H9 (cell line): ENCODE data around the gene XPC. TPM values are rescaled to one million over a fixed set of nuclear protein-coding genes. Genes with fewer than 3 reads are reported as not detected.

ENCODE experiments used
- DNase-seq: peaks from one replicate; pipeline ENCODE4 v3.0.0-alpha.2; 2017
- H2AFZ ChIP-seq: one replicate; pipeline ENCODE4 v1.6.1; 2013; ENCODE audit warnings: mild to moderate bottlenecking, low read length, control low read depth, moderate library complexity
- H2AK5ac ChIP-seq: 2 replicates; pipeline ENCODE4 v1.6.1; 2013; ENCODE audit warnings: low read length, control low read depth, mixed read lengths; ENCODE audit not compliant: insufficient read length
- H2BK120ac ChIP-seq: one replicate; pipeline ENCODE4 v1.6.1; 2013; ENCODE audit warnings: low read depth, mild to moderate bottlenecking, low read length, control low read depth, inconsistent platforms; ENCODE audit not compliant: poor library complexity, severe bottlenecking
- H2BK12ac ChIP-seq: 2 replicates; pipeline ENCODE4 v1.6.1; 2013; ENCODE audit warnings: low read length, control low read depth, mixed read lengths, low read depth; ENCODE audit not compliant: insufficient read length
- H2BK15ac ChIP-seq: 2 replicates; pipeline ENCODE4 v1.6.1; 2013; ENCODE audit warnings: low read depth, low read length, control low read depth
- H2BK20ac ChIP-seq: one replicate; pipeline ENCODE4 v1.6.1; 2013; ENCODE audit warnings: low read depth, mild to moderate bottlenecking, low read length, control low read depth, inconsistent platforms; ENCODE audit not compliant: poor library complexity, severe bottlenecking
- H2BK5ac ChIP-seq: 2 replicates; pipeline ENCODE4 v1.6.1; 2013; ENCODE audit warnings: low read length, control low read depth, mixed read lengths; ENCODE audit not compliant: insufficient read length
- H3K14ac ChIP-seq: 2 replicates; pipeline ENCODE4 v1.6.1; 2013; ENCODE audit warnings: low read length, control low read depth; ENCODE audit not compliant: insufficient read depth
- H3K18ac ChIP-seq: 2 replicates; pipeline ENCODE4 v1.6.1; 2013; ENCODE audit warnings: low read depth, mild to moderate bottlenecking, mixed read lengths, low read length, control low read depth; ENCODE audit not compliant: insufficient read length
- H3K23ac ChIP-seq: 2 replicates; pipeline ENCODE4 v1.6.1; 2013; ENCODE audit warnings: low read length, control low read depth, mixed read lengths, low read depth; ENCODE audit not compliant: insufficient read length
- H3K23me2 ChIP-seq: 2 replicates; pipeline ENCODE4 v1.6.1; 2013; ENCODE audit warnings: low read depth, mild to moderate bottlenecking, mixed read lengths, low read length, control low read depth; ENCODE audit not compliant: insufficient read length, poor library complexity, severe bottlenecking
- H3K27ac ChIP-seq: 2 replicates; pipeline ENCODE4 v1.5.1; 2013; ENCODE audit warnings: low read length, control low read depth, mixed read lengths, low read depth; ENCODE audit not compliant: insufficient read length
- H3K27me3 ChIP-seq: 2 replicates; pipeline ENCODE4 v1.6.1; 2013; ENCODE audit warnings: low read length, control low read depth, inconsistent platforms; ENCODE audit not compliant: insufficient read depth
- H3K4ac ChIP-seq: 2 replicates; pipeline ENCODE4 v1.6.1; 2013; ENCODE audit warnings: low read depth, mild to moderate bottlenecking, control low read depth, inconsistent platforms, low read length, moderate library complexity
- H3K4me1 ChIP-seq: 2 replicates; pipeline ENCODE4 v1.6.1; 2013; ENCODE audit warnings: low read length, control low read depth, inconsistent platforms; ENCODE audit not compliant: insufficient read depth
- H3K4me2 ChIP-seq: 2 replicates; pipeline ENCODE4 v1.6.1; 2013; ENCODE audit warnings: low read length, control low read depth, mixed read lengths; ENCODE audit not compliant: insufficient read length, insufficient read depth
- H3K56ac ChIP-seq: 2 replicates; pipeline ENCODE4 v1.6.1; 2013; ENCODE audit warnings: low read depth, mild to moderate bottlenecking, mixed read lengths, low read length, control low read depth; ENCODE audit not compliant: insufficient read length
- H3K79me1 ChIP-seq: 2 replicates; pipeline ENCODE4 v1.6.1; 2013; ENCODE audit warnings: low read depth, mild to moderate bottlenecking, moderate library complexity, low read length, control low read depth, inconsistent platforms; ENCODE audit not compliant: insufficient read depth, poor library complexity, severe bottlenecking
- H3K79me2 ChIP-seq: 2 replicates; pipeline ENCODE4 v1.6.1; 2013; ENCODE audit warnings: low read length, control low read depth, inconsistent platforms; ENCODE audit not compliant: insufficient read depth
- H3K9ac ChIP-seq: 2 replicates; pipeline ENCODE4 v1.6.1; 2013; ENCODE audit warnings: low read length, control low read depth, mixed read lengths; ENCODE audit not compliant: insufficient read length; ENCODE audit errors: extremely low read depth
- H3K9me3 ChIP-seq: one replicate; pipeline ENCODE4 v1.6.1; 2013; ENCODE audit warnings: low read depth, low read length, inconsistent platforms; ENCODE audit not compliant: control insufficient read depth
- H3T11ph ChIP-seq: one replicate; pipeline ENCODE4 v1.6.1; 2013; ENCODE audit warnings: mild to moderate bottlenecking, low read length, control low read depth, inconsistent platforms
- H4K20me1 ChIP-seq: one replicate; pipeline ENCODE4 v1.6.1; 2013; ENCODE audit not compliant: control insufficient read depth, insufficient read length, insufficient read depth
- H4K5ac ChIP-seq: 2 replicates; pipeline ENCODE4 v1.6.1; 2013; ENCODE audit warnings: low read depth, mild to moderate bottlenecking, mixed read lengths, low read length, control low read depth; ENCODE audit not compliant: insufficient read length
- H4K8ac ChIP-seq: replicated peaks from 2 replicates; pipeline ENCODE4 v1.6.1; 2013; ENCODE audit warnings: low read length, control low read depth, mixed read lengths, low read depth; ENCODE audit not compliant: insufficient read length
- H4K91ac ChIP-seq: 2 replicates; pipeline ENCODE4 v1.6.1; 2013; ENCODE audit warnings: low read depth, mild to moderate bottlenecking, moderate library complexity, mixed read lengths, low read length, control low read depth; ENCODE audit not compliant: insufficient read length
- H3K27ac Mint-ChIP-seq, 3 experiments: 2 replicates in 2 of 3; 3 replicates in 1 of 3; pipeline ENCODE4 v1.8.0; 2020 to 2021; ENCODE audit warnings: mixed read lengths in 3 of 3, mild to moderate bottlenecking in 1 of 3, moderate library complexity in 1 of 3
- H3K27me3 Mint-ChIP-seq: 2 replicates; pipeline ENCODE4 v1.8.0; 2021; ENCODE audit warnings: low read depth, mild to moderate bottlenecking, moderate library complexity, mixed read lengths
- H3K36me3 Mint-ChIP-seq, 3 experiments: 2 replicates in 2 of 3; 3 replicates in 1 of 3; pipeline ENCODE4 v1.8.0; 2020 to 2021; ENCODE audit warnings: low read depth in 3 of 3, mixed read lengths in 3 of 3; ENCODE audit not compliant: insufficient read depth in 1 of 3
- H3K4me1 Mint-ChIP-seq, 2 experiments: 2 replicates each; pipeline ENCODE4 v1.8.0; 2020; ENCODE audit warnings: mixed read lengths in 2 of 2
- H3K4me3 Mint-ChIP-seq, 2 experiments: 2 replicates in 1 of 2; 3 replicates in 1 of 2; pipeline ENCODE4 v1.8.0; 2020 to 2021; ENCODE audit warnings: mild to moderate bottlenecking in 2 of 2, mixed read lengths in 2 of 2, moderate library complexity in 1 of 2
- H3K9me3 Mint-ChIP-seq, 2 experiments: 2 replicates in 1 of 2; 3 replicates in 1 of 2; pipeline ENCODE4 v1.8.0; 2020; ENCODE audit warnings: mild to moderate bottlenecking in 2 of 2, mixed read lengths in 2 of 2, moderate library complexity in 1 of 2
- WGBS: extraction: QIAGEN DNeasy Blood & Tissue Kit; methylation state at CpG from one replicate; pipeline ENCODE4 v1.1.7; 2013; ENCODE audit warnings: missing lambda C conversion rate, low lambda C conversion rate, mixed read lengths; ENCODE audit not compliant: insufficient read length; ENCODE audit errors: extremely low coverage; 5-methylcytosine and 5-hydroxymethylcytosine counted together
- total RNA-seq: library from RNA; stranded (reverse); gene quantifications from 2 replicates; pipeline ENCODE4 v1.2.1, GENCODE V29; 2021
- TF ChIP-seq, protein P1 (sequence below): fragments of 200-600 bp; sonication (generic); conservative IDR thresholded peaks from 3 replicates; pipeline ENCODE4 v1.8.0; 2021; ENCODE audit warnings: antibody characterized with exemption, mild to moderate bottlenecking

XPC gene
- total RNA-seq, 1 experiment from 2014 or later: 30.3 TPM

DNA sequence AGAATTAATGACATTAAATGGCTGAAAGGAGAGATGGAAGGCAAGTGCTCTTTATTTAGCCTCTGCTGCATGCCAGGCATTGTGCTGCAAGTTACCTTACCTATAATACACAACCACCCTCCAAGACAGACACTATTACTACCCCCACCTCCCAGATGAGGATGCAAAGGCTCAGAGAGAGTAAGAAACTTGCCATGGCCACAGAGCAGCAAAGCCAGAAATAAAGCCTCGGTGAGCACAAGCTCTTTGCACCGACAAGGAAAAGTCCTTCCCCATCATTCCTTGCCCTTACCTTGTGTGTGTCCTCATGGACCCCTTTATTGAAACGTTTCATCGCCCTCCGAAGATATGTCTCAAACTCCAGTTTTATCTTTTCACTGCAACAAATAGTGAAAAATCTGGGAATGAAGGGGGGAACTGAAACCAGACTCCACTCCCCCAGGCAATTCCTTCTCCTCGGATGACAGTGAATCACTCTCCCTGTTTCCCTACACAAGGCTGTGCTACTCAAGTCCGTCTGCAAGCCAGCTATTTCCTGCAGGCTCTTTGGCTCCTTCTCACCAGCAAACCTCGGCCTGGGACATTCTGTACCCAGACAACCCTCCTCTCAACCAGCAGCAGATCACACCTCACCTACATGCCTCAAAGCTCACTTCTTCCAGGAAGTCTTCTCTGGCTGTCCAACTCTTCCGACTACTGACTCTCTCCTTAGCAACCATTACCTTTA, 11.4 kb downstream of the XPC start:
- Mint-ChIP-seq H3K9me3 (peaks cover 0 to 6% of the 10 kb centered on the region in 2 experiments; a peak in 3 of 5 replicates), H3K27ac (0 out of 7 replicates have a peak overlapping the region, but pooled peaks of 1 of the 3 experiments have one; percentile 56), H3K27me3 (no peaks in the 10 kb centered on the region), H3K36me3 (peaks cover 61 to 96% (median 86%) of the 10 kb centered on the region in 3 experiments; a peak in 6 of 7 replicates), H3K4me1 (no peaks in the 10 kb centered on the region), H3K4me3 (no peak overlapping the region)
- Histone ChIP-seq H3T11ph (no peak overlapping the region), H3K23me2 (no peaks in the 10 kb centered on the region), H2BK5ac (no peak overlapping the region), H3K4me1 (no peaks in the 10 kb centered on the region), H3K27me3 (no peaks in the 10 kb centered on the region), H3K79me1 (no peaks in the 10 kb centered on the region), H2AK5ac (no peak overlapping the region), H2BK20ac (no peak overlapping the region), H3K4me2 (no peak overlapping the region), H3K4ac (no peak overlapping the region), H3K27ac (no peak overlapping the region), H3K18ac (no peak overlapping the region), H3K79me2 (no peaks in the 10 kb centered on the region), H2BK15ac (no peak overlapping the region), H3K56ac (no peak overlapping the region), H3K14ac (no peak overlapping the region), H4K20me1 (no peaks in the 10 kb centered on the region), H2BK120ac (no peak overlapping the region), H3K23ac (no peak overlapping the region), H2BK12ac (no peak overlapping the region), H2AFZ (no peak overlapping the region), H4K8ac (no peak overlapping the region), H3K9me3 (no peaks in the 10 kb centered on the region), H4K91ac (no peak overlapping the region), H3K9ac (no peak overlapping the region), H4K5ac (no peak overlapping the region)
- TF ChIP-seq, protein P1, sequence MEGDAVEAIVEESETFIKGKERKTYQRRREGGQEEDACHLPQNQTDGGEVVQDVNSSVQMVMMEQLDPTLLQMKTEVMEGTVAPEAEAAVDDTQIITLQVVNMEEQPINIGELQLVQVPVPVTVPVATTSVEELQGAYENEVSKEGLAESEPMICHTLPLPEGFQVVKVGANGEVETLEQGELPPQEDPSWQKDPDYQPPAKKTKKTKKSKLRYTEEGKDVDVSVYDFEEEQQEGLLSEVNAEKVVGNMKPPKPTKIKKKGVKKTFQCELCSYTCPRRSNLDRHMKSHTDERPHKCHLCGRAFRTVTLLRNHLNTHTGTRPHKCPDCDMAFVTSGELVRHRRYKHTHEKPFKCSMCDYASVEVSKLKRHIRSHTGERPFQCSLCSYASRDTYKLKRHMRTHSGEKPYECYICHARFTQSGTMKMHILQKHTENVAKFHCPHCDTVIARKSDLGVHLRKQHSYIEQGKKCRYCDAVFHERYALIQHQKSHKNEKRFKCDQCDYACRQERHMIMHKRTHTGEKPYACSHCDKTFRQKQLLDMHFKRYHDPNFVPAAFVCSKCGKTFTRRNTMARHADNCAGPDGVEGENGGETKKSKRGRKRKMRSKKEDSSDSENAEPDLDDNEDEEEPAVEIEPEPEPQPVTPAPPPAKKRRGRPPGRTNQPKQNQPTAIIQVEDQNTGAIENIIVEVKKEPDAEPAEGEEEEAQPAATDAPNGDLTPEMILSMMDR: no peak
- DNase-seq: no peak
- WGBS: no CpG with 5 or more reads among the region's 9 CpGs
